Naive thymus-derived CD4-positive, alpha-beta T cell (primary cell): ENCODE data around the gene MYRFL. TPM values are rescaled to one million over a fixed set of nuclear protein-coding genes. Genes with fewer than 3 reads are reported as not detected.

Source experiments
- ATAC-seq: fragments of 150-1000 bp; cut with Tn5 transposase; 2 replicates; pipeline ENCODE4 v1.10.0; 2021; ENCODE audit warnings: mild to moderate bottlenecking, moderate library complexity
- CTCF ChIA-PET: fragments of 350-600 bp; sonication (Branson Sonifier 250); formaldehyde crosslinking; loops from one replicate; lab custom pipeline; 2021; ENCODE audit warnings: antibody characterized with exemption; lab: Charles Lee
- POLR2A ChIA-PET: fragments of 350-600 bp; sonication (Branson Sonifier 250); formaldehyde crosslinking; loops from one replicate; lab custom pipeline; 2021; ENCODE audit warnings: antibody characterized with exemption, inconsistent platforms; lab: Charles Lee
- DNase-seq, 9 donors: peaks; one replicate each; pipeline versions ENCODE4 v3.0.0 to v3.0.0-alpha.2; 2020 to 2022; ENCODE audit warnings: mixed read lengths in 1 of 9
- H3K27ac ChIP-seq: one replicate; pipeline ENCODE4 v1.7.0; 2013; ENCODE audit warnings: mild to moderate bottlenecking, low read depth, low read length, moderate library complexity
- H3K27me3 ChIP-seq, 2 donors: one replicate each; pipeline ENCODE4 v1.7.0; 2013; ENCODE audit warnings: low read length in 2 of 2, mild to moderate bottlenecking in 2 of 2, moderate library complexity in 2 of 2; ENCODE audit not compliant: control insufficient read depth in 2 of 2, insufficient read depth in 2 of 2
- H3K36me3 ChIP-seq, 3 experiments: 1 replicate in 2 of 3; 2 replicates in 1 of 3; pipeline ENCODE4 v1.7.0; 2013; ENCODE audit warnings: low read length in 3 of 3, mild to moderate bottlenecking in 3 of 3, moderate library complexity in 1 of 3; ENCODE audit not compliant: insufficient read depth in 3 of 3, control insufficient read depth in 2 of 3
- H3K4me1 ChIP-seq, 2 donors: one replicate each; pipeline ENCODE4 v1.7.0; 2013; ENCODE audit warnings: low read length in 2 of 2, mild to moderate bottlenecking in 2 of 2, moderate library complexity in 1 of 2; ENCODE audit not compliant: control insufficient read depth in 2 of 2, insufficient read depth in 2 of 2
- H3K4me3 ChIP-seq: 2 replicates; pipeline ENCODE4 v1.7.0; 2013; ENCODE audit warnings: mild to moderate bottlenecking, low read length
- H3K9me3 ChIP-seq, 3 experiments: 1 replicate in 2 of 3; 2 replicates in 1 of 3; pipeline ENCODE4 v1.7.0; 2013; ENCODE audit warnings: low read length in 3 of 3; ENCODE audit not compliant: control insufficient read depth in 2 of 3
- H3K27ac Mint-ChIP-seq, 9 donors: one replicate each; pipeline ENCODE4 v1.8.0; 2020 to 2022; ENCODE audit warnings: mixed read lengths in 9 of 9, mild to moderate bottlenecking in 8 of 9, moderate library complexity in 5 of 9, inconsistent platforms in 2 of 9
- H3K27me3 Mint-ChIP-seq, 5 donors: one replicate each; pipeline ENCODE4 v1.8.0; 2021 to 2022; ENCODE audit warnings: mixed read lengths in 5 of 5, mild to moderate bottlenecking in 1 of 5
- H3K36me3 Mint-ChIP-seq, 5 donors: one replicate each; pipeline ENCODE4 v1.8.0; 2020 to 2022; ENCODE audit warnings: mixed read lengths in 5 of 5, mild to moderate bottlenecking in 3 of 5, inconsistent platforms in 1 of 5
- H3K4me1 Mint-ChIP-seq, 7 donors: one replicate each; pipeline ENCODE4 v1.8.0; 2020 to 2022; ENCODE audit warnings: mixed read lengths in 7 of 7, mild to moderate bottlenecking in 3 of 7, inconsistent platforms in 1 of 7
- H3K4me3 Mint-ChIP-seq, 10 donors: one replicate each; pipeline ENCODE4 v1.8.0; 2020 to 2022; ENCODE audit warnings: mild to moderate bottlenecking in 10 of 10, mixed read lengths in 10 of 10, moderate library complexity in 6 of 10, inconsistent platforms in 2 of 10
- H3K9me3 Mint-ChIP-seq, 11 donors: one replicate each; pipeline ENCODE4 v1.8.0; 2020 to 2022; ENCODE audit warnings: mixed read lengths in 11 of 11, mild to moderate bottlenecking in 4 of 11, inconsistent platforms in 1 of 11, moderate library complexity in 1 of 11
- intact Hi-C, 2 donors: fragments of 100-400 bp; cut with micrococcal nuclease; formaldehyde crosslinking; loops; one replicate each; pipeline ENCODE4 v1.15.1; 2023
- polyA plus RNA-seq, 2 donors: library from polyadenylated mRNA; unstranded; fragments of 300-500 nt; fragmentation: Illumina TruSeq; gene quantifications; one replicate each; pipeline ENCODE4 v1.2.3, GENCODE V29; 2021
- total RNA-seq, 6 experiments: library from RNA in 5 of 6; stranded (reverse) in 5 of 6; gene quantifications; 1 replicate in 5 of 6; 2 replicates in 1 of 6; pipeline ENCODE4 v1.2.3 and lab custom pipeline; 2021 to 2026

Gene MYRFL
- total and polyA plus RNA-seq, 7 experiments from 2014 or later = 0.24 TPM; not detected in 6

DNA sequence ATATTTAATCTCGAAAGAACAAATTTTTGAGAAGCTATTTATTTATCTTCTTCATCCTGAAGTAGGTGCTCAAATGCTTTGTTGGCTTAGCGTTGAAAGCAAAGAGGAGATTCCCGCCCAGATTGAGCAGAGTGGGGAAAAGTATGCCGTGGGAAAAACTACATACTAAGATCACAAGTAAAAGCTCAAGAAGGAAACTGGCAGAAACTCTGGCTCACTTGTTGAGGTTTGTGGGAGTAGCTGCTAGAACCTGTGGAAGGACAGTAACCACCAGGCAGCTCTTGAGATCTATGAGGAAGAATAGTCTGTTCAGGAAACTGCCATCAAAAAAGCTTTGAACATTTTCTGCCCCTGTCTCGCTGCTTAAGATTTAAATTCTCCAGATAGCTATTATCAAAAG, 3.9 kb downstream of the MYRFL start:
- POLR2A ChIA-PET = interaction anchor here (0.6 kb wide), 1 partner anchor 29 kb away, joined by 3 read pairs; no protein-coding TSS in a partner anchor
- no peak overlapping the region for H3K4me3 ChIP-seq
- no peak for DNase-seq
- intact Hi-C loops = no loop called here
- no peak overlapping the region for H3K27ac ChIP-seq
- H3K27me3 ChIP-seq = no peaks in the 10 kb centered on the region
- Mint-ChIP-seq H3K27ac (no peak overlapping the region), H3K4me1 (no peaks in the 10 kb centered on the region), H3K4me3 (no peak overlapping the region), H3K27me3 (peaks cover 6 to 41% (median 26%) of the 10 kb centered on the region in 5 donors), H3K9me3 (no peaks in the 10 kb centered on the region), H3K36me3 (no peaks in the 10 kb centered on the region)
- no peaks in the 10 kb centered on the region for H3K4me1 ChIP-seq
- ATAC-seq = no peak
- CTCF ChIA-PET = no interaction called here
- H3K36me3 ChIP-seq = no peaks in the 10 kb centered on the region
- H3K9me3 ChIP-seq = no peaks in the 10 kb centered on the region

DNA sequence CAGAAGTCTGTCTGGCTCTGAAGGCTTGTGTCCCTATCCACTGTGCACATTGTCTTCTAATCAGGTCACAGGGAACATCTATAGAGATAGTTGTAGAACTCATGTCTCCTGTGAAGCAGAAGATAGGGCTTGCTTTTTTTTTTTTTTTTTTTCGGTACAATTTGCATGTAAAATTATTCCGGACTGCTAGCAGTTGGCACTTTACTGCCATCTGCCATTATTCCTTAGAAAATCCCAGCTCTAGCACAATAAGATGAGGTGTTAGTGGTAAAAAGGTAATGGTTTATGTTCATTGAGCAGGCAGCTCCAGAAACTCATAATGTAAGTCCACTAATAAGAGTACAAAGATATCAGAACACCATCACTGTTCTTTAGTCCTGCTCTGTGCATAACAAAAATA, 8.7 kb downstream of the MYRFL start:
- ChIA-PET CTCF (no interaction called here), POLR2A (no interaction called here)
- Histone ChIP-seq H3K27me3 (no peaks in the 10 kb centered on the region), H3K4me3 (no peak overlapping the region), H3K4me1 (no peaks in the 10 kb centered on the region), H3K36me3 (no peaks in the 10 kb centered on the region), H3K27ac (no peak overlapping the region), H3K9me3 (no peaks in the 10 kb centered on the region)
- Mint-ChIP-seq H3K4me3 (no peak overlapping the region), H3K36me3 (no peaks in the 10 kb centered on the region), H3K4me1 (no peaks in the 10 kb centered on the region), H3K27ac (no peak overlapping the region), H3K27me3 (peaks cover 0 to 23% (median 10%) of the 10 kb centered on the region in 5 donors), H3K9me3 (no peaks in the 10 kb centered on the region)
- intact Hi-C loops = no loop called here
- ATAC-seq (no peak), DNase-seq (no peak)

DNA sequence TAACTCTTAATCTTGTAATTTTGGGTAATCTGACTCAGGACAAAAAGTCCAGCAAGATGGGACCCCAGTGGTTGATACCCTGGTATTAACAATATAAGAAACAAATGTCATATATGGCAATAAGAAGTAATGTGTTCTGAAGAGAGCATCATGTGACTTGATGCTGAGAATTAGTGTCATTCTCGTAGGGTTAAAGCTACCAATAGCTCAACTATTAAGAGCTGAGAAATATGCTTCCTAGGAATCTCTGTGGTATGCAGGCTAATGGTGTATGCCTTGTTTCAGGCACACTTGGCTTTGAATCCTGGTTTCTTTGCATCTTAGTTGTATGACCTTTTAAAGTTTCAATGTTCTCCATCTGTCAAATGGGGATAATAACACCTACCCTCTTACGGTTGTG, 9.1 kb downstream of the MYRFL start:
- Mint-ChIP-seq H3K27ac (no peak overlapping the region), H3K4me3 (no peak overlapping the region), H3K4me1 (no peaks in the 10 kb centered on the region), H3K27me3 (peaks cover 0 to 19% (median 10%) of the 10 kb centered on the region in 5 donors), H3K36me3 (no peaks in the 10 kb centered on the region), H3K9me3 (no peaks in the 10 kb centered on the region)
- Histone ChIP-seq H3K27ac (no peak overlapping the region), H3K4me1 (no peaks in the 10 kb centered on the region), H3K36me3 (no peaks in the 10 kb centered on the region), H3K4me3 (no peak overlapping the region), H3K9me3 (no peaks in the 10 kb centered on the region), H3K27me3 (no peaks in the 10 kb centered on the region)
- ChIA-PET CTCF (no interaction called here), POLR2A (no interaction called here)
- no peak for ATAC-seq
- intact Hi-C loops = no loop called here
- no peak for DNase-seq

DNA sequence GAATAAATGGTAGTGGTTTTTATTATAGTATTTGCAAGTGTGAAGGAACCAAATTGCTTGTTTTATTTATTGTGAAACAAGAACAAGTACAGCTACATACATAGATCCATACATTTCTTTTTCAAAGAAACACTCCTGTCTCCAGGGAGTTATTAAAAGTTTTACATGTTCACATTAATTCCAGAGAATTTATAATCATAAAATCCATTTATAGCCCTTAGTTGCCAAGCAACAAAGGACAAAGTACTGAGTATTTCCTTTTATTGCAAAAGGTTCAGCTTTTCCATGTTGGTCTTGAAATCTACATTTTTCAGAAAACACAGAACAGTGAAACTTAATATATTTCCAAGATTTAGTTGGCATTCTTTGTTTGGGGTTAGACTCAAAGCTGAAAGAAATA, 9.5 kb downstream of the MYRFL start:
- no peaks in the 10 kb centered on the region for H3K36me3 ChIP-seq
- no peaks in the 10 kb centered on the region for H3K9me3 Mint-ChIP-seq
- no peaks in the 10 kb centered on the region for H3K36me3 Mint-ChIP-seq
- H3K27ac Mint-ChIP-seq = no peak overlapping the region
- no peak for DNase-seq
- peaks cover 0 to 17% (median 10%) of the 10 kb centered on the region in 5 donors for H3K27me3 Mint-ChIP-seq
- H3K4me3 ChIP-seq = no peak overlapping the region
- no peaks in the 10 kb centered on the region for H3K9me3 ChIP-seq
- intact Hi-C loops = no loop called here
- ChIA-PET CTCF (no interaction called here), POLR2A (no interaction called here)
- no peaks in the 10 kb centered on the region for H3K4me1 ChIP-seq
- no peaks in the 10 kb centered on the region for H3K27me3 ChIP-seq
- ATAC-seq = no peak
- no peak overlapping the region for H3K4me3 Mint-ChIP-seq
- no peak overlapping the region for H3K27ac ChIP-seq
- H3K4me1 Mint-ChIP-seq = no peaks in the 10 kb centered on the region

DNA sequence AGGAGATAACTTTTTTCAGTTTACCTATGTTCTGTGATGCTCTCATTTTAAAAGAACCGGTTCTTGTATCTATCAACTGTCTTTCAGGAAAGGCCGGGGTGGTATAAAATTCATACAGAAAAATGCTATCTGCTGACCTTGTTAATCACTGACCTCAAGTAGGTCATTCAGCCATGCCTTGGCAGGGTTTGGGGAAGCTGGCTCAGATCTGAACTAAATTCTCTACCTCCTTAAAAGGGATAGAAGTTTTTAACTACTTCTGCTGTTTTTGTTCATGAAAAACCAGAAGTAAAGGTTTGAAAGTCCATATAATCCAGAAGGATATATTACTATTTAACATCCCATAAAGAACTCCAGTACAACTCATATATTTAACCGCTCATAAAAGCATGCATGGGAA, 10.1 kb downstream of the MYRFL start:
- no peaks in the 10 kb centered on the region for H3K36me3 Mint-ChIP-seq
- Histone ChIP-seq H3K4me3 (no peak overlapping the region), H3K27me3 (no peaks in the 10 kb centered on the region), H3K4me1 (no peaks in the 10 kb centered on the region), H3K27ac (no peak overlapping the region), H3K9me3 (no peaks in the 10 kb centered on the region), H3K36me3 (no peaks in the 10 kb centered on the region)
- H3K27ac Mint-ChIP-seq = no peak overlapping the region
- no peaks in the 10 kb centered on the region for H3K9me3 Mint-ChIP-seq
- CTCF ChIA-PET = no interaction called here
- no peak for DNase-seq
- intact Hi-C loops = no loop called here
- H3K27me3 Mint-ChIP-seq = peaks cover 0 to 17% (median 10%) of the 10 kb centered on the region in 5 donors
- no peak overlapping the region for H3K4me3 Mint-ChIP-seq
- peak; percentile 26 for ATAC-seq
- H3K4me1 Mint-ChIP-seq = no peaks in the 10 kb centered on the region
- POLR2A ChIA-PET = no interaction called here

DNA sequence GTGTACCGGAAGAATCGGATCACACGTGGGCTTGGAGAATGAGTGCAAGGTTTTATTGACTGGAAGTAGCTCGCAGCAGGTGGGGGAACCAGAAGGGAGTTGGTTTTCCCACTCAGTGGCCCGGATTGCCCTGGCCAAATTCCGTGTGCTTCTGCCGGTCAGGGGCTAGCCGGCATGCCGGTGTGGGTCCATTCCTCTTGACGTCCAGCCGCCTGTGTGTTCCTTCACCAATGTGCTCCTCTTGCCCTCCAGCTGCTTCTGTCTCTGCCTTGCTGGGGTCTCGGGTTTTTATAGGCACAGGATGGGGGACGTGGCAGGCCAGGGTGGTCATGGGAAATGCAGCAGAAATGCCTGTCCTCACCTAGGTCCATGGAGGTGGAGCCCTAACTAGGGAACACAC, 11.0 kb downstream of the MYRFL start:
- H3K27ac Mint-ChIP-seq = no peak overlapping the region
- ATAC-seq (no peak), DNase-seq (no peak)
- Histone ChIP-seq H3K9me3 (no peaks in the 10 kb centered on the region), H3K4me1 (no peaks in the 10 kb centered on the region), H3K27ac (no peak overlapping the region), H3K4me3 (no peak overlapping the region), H3K36me3 (no peaks in the 10 kb centered on the region), H3K27me3 (no peaks in the 10 kb centered on the region)
- POLR2A ChIA-PET = no interaction called here
- H3K9me3 Mint-ChIP-seq = no peaks in the 10 kb centered on the region
- no peaks in the 10 kb centered on the region for H3K4me1 Mint-ChIP-seq
- H3K27me3 Mint-ChIP-seq = peaks cover 2 to 17% (median 14%) of the 10 kb centered on the region in 5 donors
- no peak overlapping the region for H3K4me3 Mint-ChIP-seq
- no peaks in the 10 kb centered on the region for H3K36me3 Mint-ChIP-seq
- CTCF ChIA-PET = no interaction called here
- intact Hi-C loops = no loop called here

DNA sequence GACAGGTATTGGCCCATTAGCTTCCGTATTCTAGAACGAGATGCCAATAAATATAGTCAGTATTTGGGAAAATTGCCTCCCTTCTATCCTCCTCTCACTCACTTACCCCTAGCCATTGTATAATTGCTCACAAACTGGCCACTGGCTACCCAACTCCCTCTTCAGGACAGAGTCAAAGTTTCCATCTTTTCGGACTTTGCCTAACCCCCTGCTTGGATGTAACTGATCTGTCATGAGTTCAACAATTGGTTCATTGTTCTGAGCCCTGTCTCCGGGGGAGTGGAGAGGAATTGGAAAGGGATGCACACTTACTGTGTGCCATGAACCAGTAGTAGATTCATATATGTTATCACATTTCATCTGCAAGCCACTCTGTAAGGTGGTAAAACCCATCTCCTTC, 12.2 kb downstream of the MYRFL start:
- no peaks in the 10 kb centered on the region for H3K36me3 Mint-ChIP-seq
- Histone ChIP-seq H3K27ac (no peak overlapping the region), H3K27me3 (no peaks in the 10 kb centered on the region), H3K4me1 (no peaks in the 10 kb centered on the region), H3K36me3 (no peaks in the 10 kb centered on the region), H3K4me3 (no peak overlapping the region), H3K9me3 (no peaks in the 10 kb centered on the region)
- CTCF ChIA-PET = no interaction called here
- POLR2A ChIA-PET = no interaction called here
- peaks cover 2 to 23% (median 14%) of the 10 kb centered on the region in 5 donors for H3K27me3 Mint-ChIP-seq
- H3K9me3 Mint-ChIP-seq = no peaks in the 10 kb centered on the region
- intact Hi-C loops = no loop called here
- no peak overlapping the region for H3K4me3 Mint-ChIP-seq
- DNase-seq = no peak
- no peak overlapping the region for H3K27ac Mint-ChIP-seq
- no peak for ATAC-seq
- H3K4me1 Mint-ChIP-seq = no peaks in the 10 kb centered on the region
